H9 (cell line): ENCODE measurements around the gene DCLRE1C. TPM values are rescaled to one million over a fixed set of nuclear protein-coding genes. Genes with fewer than 3 reads are reported as not detected.
"Not testable (repeated sequence)": the region's sequence is repeated elsewhere in the genome, so short reads cannot be mapped to it uniquely, and the experiment has no call there.

ENCODE experiments used
- DNase-seq: peaks from one replicate; pipeline ENCODE4 v3.0.0-alpha.2; 2017
- H2AFZ ChIP-seq: one replicate; pipeline ENCODE4 v1.6.1; 2013; ENCODE audit warnings: mild to moderate bottlenecking, low read length, control low read depth, moderate library complexity
- H2AK5ac ChIP-seq: 2 replicates; pipeline ENCODE4 v1.6.1; 2013; ENCODE audit warnings: low read length, control low read depth, mixed read lengths; ENCODE audit not compliant: insufficient read length
- H2BK120ac ChIP-seq: one replicate; pipeline ENCODE4 v1.6.1; 2013; ENCODE audit warnings: low read depth, mild to moderate bottlenecking, low read length, control low read depth, inconsistent platforms; ENCODE audit not compliant: poor library complexity, severe bottlenecking
- H2BK12ac ChIP-seq: 2 replicates; pipeline ENCODE4 v1.6.1; 2013; ENCODE audit warnings: low read length, control low read depth, mixed read lengths, low read depth; ENCODE audit not compliant: insufficient read length
- H2BK15ac ChIP-seq: 2 replicates; pipeline ENCODE4 v1.6.1; 2013; ENCODE audit warnings: low read depth, low read length, control low read depth
- H2BK20ac ChIP-seq: one replicate; pipeline ENCODE4 v1.6.1; 2013; ENCODE audit warnings: low read depth, mild to moderate bottlenecking, low read length, control low read depth, inconsistent platforms; ENCODE audit not compliant: poor library complexity, severe bottlenecking
- H2BK5ac ChIP-seq: 2 replicates; pipeline ENCODE4 v1.6.1; 2013; ENCODE audit warnings: low read length, control low read depth, mixed read lengths; ENCODE audit not compliant: insufficient read length
- H3K14ac ChIP-seq: 2 replicates; pipeline ENCODE4 v1.6.1; 2013; ENCODE audit warnings: low read length, control low read depth; ENCODE audit not compliant: insufficient read depth
- H3K18ac ChIP-seq: 2 replicates; pipeline ENCODE4 v1.6.1; 2013; ENCODE audit warnings: low read depth, mild to moderate bottlenecking, mixed read lengths, low read length, control low read depth; ENCODE audit not compliant: insufficient read length
- H3K23ac ChIP-seq: 2 replicates; pipeline ENCODE4 v1.6.1; 2013; ENCODE audit warnings: low read length, control low read depth, mixed read lengths, low read depth; ENCODE audit not compliant: insufficient read length
- H3K23me2 ChIP-seq: 2 replicates; pipeline ENCODE4 v1.6.1; 2013; ENCODE audit warnings: low read depth, mild to moderate bottlenecking, mixed read lengths, low read length, control low read depth; ENCODE audit not compliant: insufficient read length, poor library complexity, severe bottlenecking
- H3K27ac ChIP-seq: 2 replicates; pipeline ENCODE4 v1.5.1; 2013; ENCODE audit warnings: low read length, control low read depth, mixed read lengths, low read depth; ENCODE audit not compliant: insufficient read length
- H3K27me3 ChIP-seq: 2 replicates; pipeline ENCODE4 v1.6.1; 2013; ENCODE audit warnings: low read length, control low read depth, inconsistent platforms; ENCODE audit not compliant: insufficient read depth
- H3K4ac ChIP-seq: 2 replicates; pipeline ENCODE4 v1.6.1; 2013; ENCODE audit warnings: low read depth, mild to moderate bottlenecking, control low read depth, inconsistent platforms, low read length, moderate library complexity
- H3K4me1 ChIP-seq: 2 replicates; pipeline ENCODE4 v1.6.1; 2013; ENCODE audit warnings: low read length, control low read depth, inconsistent platforms; ENCODE audit not compliant: insufficient read depth
- H3K4me2 ChIP-seq: 2 replicates; pipeline ENCODE4 v1.6.1; 2013; ENCODE audit warnings: low read length, control low read depth, mixed read lengths; ENCODE audit not compliant: insufficient read length, insufficient read depth
- H3K56ac ChIP-seq: 2 replicates; pipeline ENCODE4 v1.6.1; 2013; ENCODE audit warnings: low read depth, mild to moderate bottlenecking, mixed read lengths, low read length, control low read depth; ENCODE audit not compliant: insufficient read length
- H3K79me1 ChIP-seq: 2 replicates; pipeline ENCODE4 v1.6.1; 2013; ENCODE audit warnings: low read depth, mild to moderate bottlenecking, moderate library complexity, low read length, control low read depth, inconsistent platforms; ENCODE audit not compliant: insufficient read depth, poor library complexity, severe bottlenecking
- H3K79me2 ChIP-seq: 2 replicates; pipeline ENCODE4 v1.6.1; 2013; ENCODE audit warnings: low read length, control low read depth, inconsistent platforms; ENCODE audit not compliant: insufficient read depth
- H3K9ac ChIP-seq: 2 replicates; pipeline ENCODE4 v1.6.1; 2013; ENCODE audit warnings: low read length, control low read depth, mixed read lengths; ENCODE audit not compliant: insufficient read length; ENCODE audit errors: extremely low read depth
- H3K9me3 ChIP-seq: one replicate; pipeline ENCODE4 v1.6.1; 2013; ENCODE audit warnings: low read depth, low read length, inconsistent platforms; ENCODE audit not compliant: control insufficient read depth
- H3T11ph ChIP-seq: one replicate; pipeline ENCODE4 v1.6.1; 2013; ENCODE audit warnings: mild to moderate bottlenecking, low read length, control low read depth, inconsistent platforms
- H4K20me1 ChIP-seq: one replicate; pipeline ENCODE4 v1.6.1; 2013; ENCODE audit not compliant: control insufficient read depth, insufficient read length, insufficient read depth
- H4K5ac ChIP-seq: 2 replicates; pipeline ENCODE4 v1.6.1; 2013; ENCODE audit warnings: low read depth, mild to moderate bottlenecking, mixed read lengths, low read length, control low read depth; ENCODE audit not compliant: insufficient read length
- H4K8ac ChIP-seq: replicated peaks from 2 replicates; pipeline ENCODE4 v1.6.1; 2013; ENCODE audit warnings: low read length, control low read depth, mixed read lengths, low read depth; ENCODE audit not compliant: insufficient read length
- H4K91ac ChIP-seq: 2 replicates; pipeline ENCODE4 v1.6.1; 2013; ENCODE audit warnings: low read depth, mild to moderate bottlenecking, moderate library complexity, mixed read lengths, low read length, control low read depth; ENCODE audit not compliant: insufficient read length
- H3K27ac Mint-ChIP-seq, 3 experiments: 2 replicates in 2 of 3; 3 replicates in 1 of 3; pipeline ENCODE4 v1.8.0; 2020 to 2021; ENCODE audit warnings: mixed read lengths in 3 of 3, mild to moderate bottlenecking in 1 of 3, moderate library complexity in 1 of 3
- H3K27me3 Mint-ChIP-seq: 2 replicates; pipeline ENCODE4 v1.8.0; 2021; ENCODE audit warnings: low read depth, mild to moderate bottlenecking, moderate library complexity, mixed read lengths
- H3K36me3 Mint-ChIP-seq, 3 experiments: 2 replicates in 2 of 3; 3 replicates in 1 of 3; pipeline ENCODE4 v1.8.0; 2020 to 2021; ENCODE audit warnings: low read depth in 3 of 3, mixed read lengths in 3 of 3; ENCODE audit not compliant: insufficient read depth in 1 of 3
- H3K4me1 Mint-ChIP-seq, 2 experiments: 2 replicates each; pipeline ENCODE4 v1.8.0; 2020; ENCODE audit warnings: mixed read lengths in 2 of 2
- H3K4me3 Mint-ChIP-seq, 2 experiments: 2 replicates in 1 of 2; 3 replicates in 1 of 2; pipeline ENCODE4 v1.8.0; 2020 to 2021; ENCODE audit warnings: mild to moderate bottlenecking in 2 of 2, mixed read lengths in 2 of 2, moderate library complexity in 1 of 2
- H3K9me3 Mint-ChIP-seq, 2 experiments: 2 replicates in 1 of 2; 3 replicates in 1 of 2; pipeline ENCODE4 v1.8.0; 2020; ENCODE audit warnings: mild to moderate bottlenecking in 2 of 2, mixed read lengths in 2 of 2, moderate library complexity in 1 of 2
- CTCF ChIP-seq: fragments of 200-600 bp; sonication (generic); conservative IDR thresholded peaks from 3 replicates; pipeline ENCODE4 v1.8.0; 2021; ENCODE audit warnings: antibody characterized with exemption, mild to moderate bottlenecking
- WGBS: extraction: QIAGEN DNeasy Blood & Tissue Kit; methylation state at CpG from one replicate; pipeline ENCODE4 v1.1.7; 2013; ENCODE audit warnings: missing lambda C conversion rate, low lambda C conversion rate, mixed read lengths; ENCODE audit not compliant: insufficient read length; ENCODE audit errors: extremely low coverage; 5-methylcytosine and 5-hydroxymethylcytosine counted together
- total RNA-seq: library from RNA; stranded (reverse); gene quantifications from 2 replicates; pipeline ENCODE4 v1.2.1, GENCODE V29; 2021

The DCLRE1C gene
- total RNA-seq, 1 experiment from 2014 or later: 15.2 TPM

GRCh38 chr10:14873090-14873760, 80.7 kb downstream of the DCLRE1C start:
- no peak for DNase-seq
- Histone ChIP-seq H3K79me1 (no peaks in the 10 kb centered on the region), H3K14ac (no peak overlapping the region), H4K20me1 (no peaks in the 10 kb centered on the region), H4K5ac (no peak overlapping the region), H4K8ac (no peak overlapping the region), H3K9ac (no peak overlapping the region), H3K18ac (no peak overlapping the region), H2BK120ac (no peak overlapping the region), H2BK5ac (no peak overlapping the region), H2BK20ac (no peak overlapping the region), H3T11ph (no peak overlapping the region), H3K27ac (no peak overlapping the region), H3K4me1 (peaks cover 5% of the 10 kb centered on the region; the same call in 1 of the 2 replicates), H2BK15ac (no peak overlapping the region), H2AK5ac (no peak overlapping the region), H3K27me3 (no peaks in the 10 kb centered on the region), H3K56ac (no peak overlapping the region), H3K23me2 (no peaks in the 10 kb centered on the region), H2BK12ac (no peak overlapping the region), H3K23ac (no peak overlapping the region), H3K9me3 (no peaks in the 10 kb centered on the region), H3K4me2 (no peak overlapping the region), H2AFZ (no peak overlapping the region), H4K91ac (no peak overlapping the region), H3K4ac (no peak overlapping the region), H3K79me2 (no peaks in the 10 kb centered on the region; the same call in 1 of the 2 replicates)
- no peak overlapping the region for H3K4me3 Mint-ChIP-seq
- H3K4me1 Mint-ChIP-seq: peaks cover 16 to 23% of the 10 kb centered on the region in 2 experiments
- H3K9me3 Mint-ChIP-seq: no peaks in the 10 kb centered on the region
- H3K27ac Mint-ChIP-seq: no peak overlapping the region
- WGBS: no CpG with 5 or more reads among the region's 2 CpGs
- H3K27me3 Mint-ChIP-seq: no peaks in the 10 kb centered on the region
- H3K36me3 Mint-ChIP-seq: peaks cover 4 to 23% (median 20%) of the 10 kb centered on the region in 3 experiments; a peak in 6 of 7 replicates
- TF ChIP-seq CTCF: no peak

GRCh38 chr10:14864871-14865270, 89.0 kb downstream of the DCLRE1C start:
- H3K4me1 Mint-ChIP-seq, H3K27ac Mint-ChIP-seq, H3K27me3 ChIP-seq, H3K4ac ChIP-seq, H3K23ac ChIP-seq, H4K91ac ChIP-seq, H3K4me2 ChIP-seq, H2BK20ac ChIP-seq, H2BK15ac ChIP-seq, H3K14ac ChIP-seq, H3K27ac ChIP-seq, H2BK5ac ChIP-seq, H4K5ac ChIP-seq, H2AFZ ChIP-seq, H3K79me2 ChIP-seq, H4K20me1 ChIP-seq, H3K4me3 Mint-ChIP-seq, H3K27me3 Mint-ChIP-seq, H3K9ac ChIP-seq, H3T11ph ChIP-seq, H2AK5ac ChIP-seq, H3K9me3 Mint-ChIP-seq, H4K8ac ChIP-seq, H3K79me1 ChIP-seq, H3K9me3 ChIP-seq, H3K18ac ChIP-seq, H3K56ac ChIP-seq, H2BK120ac ChIP-seq, H2BK12ac ChIP-seq, H3K23me2 ChIP-seq, DNase-seq, H3K4me1 ChIP-seq: not testable (repeated sequence)
- H3K36me3 Mint-ChIP-seq: peaks cover 20 to 65% (median 34%) of the 10 kb centered on the region in 3 experiments
- WGBS: no CpG with 5 or more reads among the region's 3 CpGs
